ENCODE measurements around the gene LST1. TPM values are rescaled to one million over a fixed set of nuclear protein-coding genes. Genes with fewer than 3 reads are reported as not detected.

LST1 gene
- total and polyA plus RNA-seq, 2 donors (not counting 1 experiment from before 2014, with no cell fraction given) = 7.4 to 30.5 TPM

DNA sequence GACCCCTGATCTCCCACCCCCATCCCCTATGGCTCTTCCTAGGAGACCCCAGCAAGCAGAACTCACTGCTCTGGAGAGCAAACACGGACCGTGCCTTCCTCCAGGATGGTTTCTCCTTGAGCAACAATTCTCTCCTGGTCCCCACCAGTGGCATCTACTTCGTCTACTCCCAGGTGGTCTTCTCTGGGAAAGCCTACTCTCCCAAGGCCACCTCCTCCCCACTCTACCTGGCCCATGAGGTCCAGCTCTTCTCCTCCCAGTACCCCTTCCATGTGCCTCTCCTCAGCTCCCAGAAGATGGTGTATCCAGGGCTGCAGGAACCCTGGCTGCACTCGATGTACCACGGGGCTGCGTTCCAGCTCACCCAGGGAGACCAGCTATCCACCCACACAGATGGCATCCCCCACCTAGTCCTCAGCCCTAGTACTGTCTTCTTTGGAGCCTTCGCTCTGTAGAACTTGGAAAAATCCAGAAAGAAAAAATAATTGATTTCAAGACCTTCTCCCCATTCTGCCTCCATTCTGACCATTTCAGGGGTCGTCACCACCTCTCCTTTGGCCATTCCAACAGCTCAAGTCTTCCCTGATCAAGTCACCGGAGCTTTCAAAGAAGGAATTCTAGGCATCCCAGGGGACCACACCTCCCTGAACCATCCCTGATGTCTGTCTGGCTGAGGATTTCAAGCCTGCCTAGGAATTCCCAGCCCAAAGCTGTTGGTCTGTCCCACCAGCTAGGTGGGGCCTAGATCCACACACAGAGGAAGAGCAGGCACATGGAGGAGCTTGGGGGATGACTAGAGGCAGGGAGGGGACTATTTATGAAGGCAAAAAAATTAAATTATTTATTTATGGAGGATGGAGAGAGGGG, 12.6 kb upstream of the LST1 start:
- no peaks in the 10 kb centered on the region for H3K9me3 ChIP-seq (ENCODE audit: control extremely low read depth in 1 of 3, control insufficient read depth in 2 of 3, insufficient read depth in 1 of 3, low read length in 2 of 3)
- peaks cover 92% of the 10 kb centered on the region for H3K79me2 ChIP-seq (ENCODE audit: control insufficient read depth, insufficient read depth, low read length)
- CTCF ChIA-PET = interaction anchor here (0.8 to 35.3 kb wide), 4 partner anchors 10 to 41 kb away, joined by 3 to 2241 read pairs (median 565); partner anchors contain the start of genes ATP6V1G2, LST1, LTA and LTB

More for the DNA sequence above, 12.6 kb upstream of the LST1 start:
- POLR2A ChIA-PET = interaction anchor here (35.3 to 42.6 kb wide), 2 partner anchors 7 to 11 kb away, joined by 1450 read pairs; partner anchors contain the start of genes ATP6V1G2, LST1, LTA and LTB
- Histone ChIP-seq H3K36me3 (replicated peaks in 1 of 2; ENCODE audit: control extremely low read depth in 1 of 2, control insufficient read depth in 1 of 2, extremely low read depth in 1 of 2, insufficient read depth in 2 of 2, low read length in 1 of 2) (peaks cover 2 to 22% of the 10 kb centered on the region in 2 experiments), H3K4me1 (ENCODE audit: control insufficient read depth in 2 of 2, insufficient read depth in 2 of 2, low read length in 2 of 2) (peaks cover 80 to 98% of the 10 kb centered on the region in 2 donors), H4K20me1 (ENCODE audit: control insufficient read depth, insufficient read depth, low read length, poor library complexity, severe bottlenecking) (peaks cover 10% of the 10 kb centered on the region), H2AFZ (ENCODE audit: insufficient read depth, low read depth, low read length, poor library complexity, severe bottlenecking) (no peak overlapping the region), H3K4me2 (replicated peaks; ENCODE audit: low read depth, low read length, poor library complexity, severe bottlenecking) (peak overlapping the region; percentile 88), H3K27ac (ENCODE audit: low read length in 2 of 2) (peak overlapping the region; percentile 80 to 89), H3K27me3 (replicated peaks in 1 of 4; ENCODE audit: control extremely low read depth in 1 of 4, control insufficient read depth in 3 of 4, insufficient read depth in 4 of 4, low read length in 3 of 4) (no peaks in the 10 kb centered on the region), H3K4me3 (ENCODE audit: control extremely low read depth in 1 of 5, extremely low read depth in 1 of 5, insufficient read depth in 1 of 5, low read depth in 2 of 5, low read length in 4 of 5) (peak overlapping the region in 1 of 5 experiments; percentile 68), H3K9ac (ENCODE audit: low read length) (peak overlapping the region; percentile 74)
- no peaks in the 10 kb centered on the region for H3K27me3 Mint-ChIP-seq
- peak overlapping the region; percentile 89 for H3K4me3 Mint-ChIP-seq
- H3K4me1 Mint-ChIP-seq = peaks cover 92% of the 10 kb centered on the region
- ATAC-seq (ENCODE audit: low read depth) (no peak), DNase-seq (peak; percentile 14)
- no peaks in the 10 kb centered on the region for H3K9me3 Mint-ChIP-seq (ENCODE audit: insufficient read depth)
- TF ChIP-seq, protein P1, sequence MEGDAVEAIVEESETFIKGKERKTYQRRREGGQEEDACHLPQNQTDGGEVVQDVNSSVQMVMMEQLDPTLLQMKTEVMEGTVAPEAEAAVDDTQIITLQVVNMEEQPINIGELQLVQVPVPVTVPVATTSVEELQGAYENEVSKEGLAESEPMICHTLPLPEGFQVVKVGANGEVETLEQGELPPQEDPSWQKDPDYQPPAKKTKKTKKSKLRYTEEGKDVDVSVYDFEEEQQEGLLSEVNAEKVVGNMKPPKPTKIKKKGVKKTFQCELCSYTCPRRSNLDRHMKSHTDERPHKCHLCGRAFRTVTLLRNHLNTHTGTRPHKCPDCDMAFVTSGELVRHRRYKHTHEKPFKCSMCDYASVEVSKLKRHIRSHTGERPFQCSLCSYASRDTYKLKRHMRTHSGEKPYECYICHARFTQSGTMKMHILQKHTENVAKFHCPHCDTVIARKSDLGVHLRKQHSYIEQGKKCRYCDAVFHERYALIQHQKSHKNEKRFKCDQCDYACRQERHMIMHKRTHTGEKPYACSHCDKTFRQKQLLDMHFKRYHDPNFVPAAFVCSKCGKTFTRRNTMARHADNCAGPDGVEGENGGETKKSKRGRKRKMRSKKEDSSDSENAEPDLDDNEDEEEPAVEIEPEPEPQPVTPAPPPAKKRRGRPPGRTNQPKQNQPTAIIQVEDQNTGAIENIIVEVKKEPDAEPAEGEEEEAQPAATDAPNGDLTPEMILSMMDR (IDR thresholded peaks at IDR 0.05) = no peak
- TF ChIP-seq EZH2 (IDR thresholded peaks at IDR 0.05; ENCODE audit: borderline replicate concordance, insufficient read depth, low read depth, low read length, poor library complexity, severe bottlenecking) = no peak
- WGBS (ENCODE audit: insufficient coverage) = 90% methylated on average over 8 of the region's 9 CpGs
- peak overlapping the region; percentile 93 for H3K27ac Mint-ChIP-seq
- intact Hi-C loops (cut with micrococcal nuclease) = no loop called here

All from B cell (primary cell).